22Rv1 (cell line): ENCODE measurements around the gene KRTAP10-1.

Source experiments
- ZFX ChIP-seq: fragments of 450-650 bp; IDR thresholded peaks from 2 replicates; pipeline ENCODE4 v1.6.1; 2017; ENCODE audit warnings: antibody characterized with exemption, borderline replicate concordance
- TF ChIP-seq, protein P1 (sequence below): fragments of 450-650 bp; IDR thresholded peaks from 2 replicates; pipeline ENCODE4 v1.5.1; 2017; ENCODE audit warnings: mild to moderate bottlenecking

- TF ChIP-seq, protein P1, sequence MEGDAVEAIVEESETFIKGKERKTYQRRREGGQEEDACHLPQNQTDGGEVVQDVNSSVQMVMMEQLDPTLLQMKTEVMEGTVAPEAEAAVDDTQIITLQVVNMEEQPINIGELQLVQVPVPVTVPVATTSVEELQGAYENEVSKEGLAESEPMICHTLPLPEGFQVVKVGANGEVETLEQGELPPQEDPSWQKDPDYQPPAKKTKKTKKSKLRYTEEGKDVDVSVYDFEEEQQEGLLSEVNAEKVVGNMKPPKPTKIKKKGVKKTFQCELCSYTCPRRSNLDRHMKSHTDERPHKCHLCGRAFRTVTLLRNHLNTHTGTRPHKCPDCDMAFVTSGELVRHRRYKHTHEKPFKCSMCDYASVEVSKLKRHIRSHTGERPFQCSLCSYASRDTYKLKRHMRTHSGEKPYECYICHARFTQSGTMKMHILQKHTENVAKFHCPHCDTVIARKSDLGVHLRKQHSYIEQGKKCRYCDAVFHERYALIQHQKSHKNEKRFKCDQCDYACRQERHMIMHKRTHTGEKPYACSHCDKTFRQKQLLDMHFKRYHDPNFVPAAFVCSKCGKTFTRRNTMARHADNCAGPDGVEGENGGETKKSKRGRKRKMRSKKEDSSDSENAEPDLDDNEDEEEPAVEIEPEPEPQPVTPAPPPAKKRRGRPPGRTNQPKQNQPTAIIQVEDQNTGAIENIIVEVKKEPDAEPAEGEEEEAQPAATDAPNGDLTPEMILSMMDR: no peak
- no peak for TF ChIP-seq ZFX
Observed at GRCh38 chr21:44512496-44513388, 27.3 kb downstream of the KRTAP10-1 start.
